VCaP (cell line): ENCODE results near the gene ARSI.

Experiments used
- H3K27ac ChIP-seq: fragments of 450-650 bp; 2 replicates; pipeline ENCODE4 v1.5.1; 2017
- TF ChIP-seq, protein P1 (sequence below): fragments of 450-650 bp; conservative IDR thresholded peaks from 2 replicates; pipeline ENCODE4 v1.5.1; 2017; ENCODE audit warnings: mild to moderate bottlenecking, moderate library complexity

Gene ARSI

DNA sequence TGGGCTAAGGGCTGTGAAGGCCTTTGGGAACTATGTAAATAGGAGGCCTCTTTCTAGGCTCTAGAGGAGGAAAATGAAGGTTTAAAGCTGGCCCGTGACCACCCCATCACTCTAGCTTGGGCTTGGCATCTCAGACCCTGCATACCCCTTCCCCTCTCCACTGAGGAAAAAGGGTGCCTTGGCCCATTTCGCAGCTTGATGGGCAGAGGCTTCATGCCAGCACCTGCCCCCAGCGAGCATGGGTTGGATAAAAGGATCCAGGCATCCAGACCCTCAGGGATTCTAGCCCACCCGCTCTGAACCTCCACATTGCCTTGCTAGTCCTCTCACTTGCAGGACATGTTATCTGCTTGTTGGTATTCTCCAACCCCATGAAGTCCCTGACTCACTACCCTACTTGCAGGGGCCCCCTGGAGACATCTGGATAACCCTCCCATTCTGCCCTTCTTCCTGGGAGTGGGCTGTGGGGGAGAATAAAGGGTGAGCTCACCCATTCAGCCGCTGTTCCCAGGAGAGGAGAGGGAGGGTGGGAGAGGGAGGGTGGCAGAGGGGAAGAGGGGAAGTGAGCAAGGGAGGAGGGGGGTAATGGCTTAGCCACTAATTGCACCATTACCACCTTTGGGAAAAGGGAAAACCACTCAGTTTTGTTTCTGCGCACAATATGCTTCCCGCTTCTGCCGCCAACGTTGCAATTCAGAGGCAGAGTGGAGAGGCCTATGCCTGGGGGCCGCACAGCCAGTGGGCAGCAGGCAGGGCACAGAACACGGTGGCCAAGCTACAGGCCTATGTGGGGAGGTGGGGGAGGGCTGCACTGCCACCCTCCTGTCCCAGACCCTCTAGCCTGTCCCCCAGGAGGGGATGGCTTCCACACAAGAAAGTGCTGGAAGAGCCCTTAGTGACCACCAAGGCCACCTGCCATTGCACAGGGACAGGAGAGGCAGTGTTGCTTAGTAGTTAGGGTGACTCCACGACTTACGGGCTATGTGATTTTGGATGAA is 11.0 kb downstream of the ARSI start:
- TF ChIP-seq, protein P1, sequence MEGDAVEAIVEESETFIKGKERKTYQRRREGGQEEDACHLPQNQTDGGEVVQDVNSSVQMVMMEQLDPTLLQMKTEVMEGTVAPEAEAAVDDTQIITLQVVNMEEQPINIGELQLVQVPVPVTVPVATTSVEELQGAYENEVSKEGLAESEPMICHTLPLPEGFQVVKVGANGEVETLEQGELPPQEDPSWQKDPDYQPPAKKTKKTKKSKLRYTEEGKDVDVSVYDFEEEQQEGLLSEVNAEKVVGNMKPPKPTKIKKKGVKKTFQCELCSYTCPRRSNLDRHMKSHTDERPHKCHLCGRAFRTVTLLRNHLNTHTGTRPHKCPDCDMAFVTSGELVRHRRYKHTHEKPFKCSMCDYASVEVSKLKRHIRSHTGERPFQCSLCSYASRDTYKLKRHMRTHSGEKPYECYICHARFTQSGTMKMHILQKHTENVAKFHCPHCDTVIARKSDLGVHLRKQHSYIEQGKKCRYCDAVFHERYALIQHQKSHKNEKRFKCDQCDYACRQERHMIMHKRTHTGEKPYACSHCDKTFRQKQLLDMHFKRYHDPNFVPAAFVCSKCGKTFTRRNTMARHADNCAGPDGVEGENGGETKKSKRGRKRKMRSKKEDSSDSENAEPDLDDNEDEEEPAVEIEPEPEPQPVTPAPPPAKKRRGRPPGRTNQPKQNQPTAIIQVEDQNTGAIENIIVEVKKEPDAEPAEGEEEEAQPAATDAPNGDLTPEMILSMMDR, result no peak
- no peak overlapping the region for H3K27ac ChIP-seq

DNA sequence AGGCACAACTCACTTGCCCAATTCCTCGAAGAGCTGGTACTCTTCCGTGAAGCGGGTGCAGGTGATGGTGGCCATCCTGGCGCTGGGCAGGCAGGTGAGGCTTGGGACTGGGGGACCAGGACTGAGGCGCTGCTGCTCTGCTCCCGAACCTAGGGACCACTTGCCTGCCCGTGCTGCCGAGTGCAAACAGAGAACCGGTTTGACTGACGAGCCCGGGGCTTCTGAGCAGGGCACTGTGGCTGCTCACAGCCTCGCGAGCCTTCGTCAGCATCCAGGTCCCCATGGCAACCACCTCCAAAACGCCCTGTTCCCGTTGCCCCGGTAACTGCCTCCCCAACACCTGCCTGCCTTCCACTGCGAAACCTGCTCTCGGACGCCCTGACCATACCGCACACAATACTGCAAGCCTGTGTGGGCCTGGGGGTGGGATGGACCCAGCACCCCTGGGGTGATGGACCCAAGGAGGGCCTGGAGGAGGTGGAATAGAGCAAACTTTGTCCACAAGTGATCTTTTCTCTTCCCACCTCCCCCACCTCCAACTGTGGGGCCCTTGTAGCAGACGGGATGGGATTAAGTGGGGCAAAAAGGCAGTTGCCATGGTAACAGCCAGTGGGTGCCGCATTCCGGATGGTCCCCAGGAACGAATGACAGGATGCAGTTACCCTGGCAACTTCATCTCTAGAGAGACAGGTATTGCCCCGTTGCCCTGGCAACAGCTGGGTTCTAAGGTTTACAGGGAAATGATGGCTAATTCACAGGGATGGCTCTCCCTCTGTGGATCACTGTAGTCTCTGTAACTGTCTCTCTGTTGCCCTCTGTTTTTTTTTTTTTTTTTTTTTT is 12.9 kb downstream of the ARSI start, which contains the start of gene CAMK2A:
Gene CAMK2A (minus strand): TSS at position 223 of the 840 bp plus-strand sequence. CDS start 148 bp downstream, at position 75.
- no peak within 1 kb of the TSS for H3K27ac ChIP-seq
- TF ChIP-seq, protein P1, result no peak

DNA sequence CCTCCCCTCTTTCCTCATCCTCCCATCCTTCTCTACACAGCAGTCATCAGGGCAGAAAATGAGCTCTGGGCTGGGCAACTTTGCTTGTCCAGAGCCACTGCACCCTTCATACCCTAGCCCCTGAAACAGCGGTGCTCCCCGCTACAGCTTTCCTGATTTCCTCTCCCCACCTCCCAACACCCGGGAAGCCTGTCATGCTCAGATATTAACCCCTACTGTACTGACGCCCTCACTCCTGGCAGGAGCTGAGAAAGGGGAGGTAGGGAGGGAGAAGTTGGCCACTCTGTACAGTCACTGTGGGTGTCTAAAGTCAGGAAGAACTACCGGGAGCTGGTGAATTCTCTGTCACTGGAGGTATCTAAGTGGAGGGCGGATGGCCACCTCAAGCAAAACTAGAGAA is 13.9 kb downstream of the ARSI start:
- no peak overlapping the region for H3K27ac ChIP-seq
- TF ChIP-seq, protein P1, result no peak

DNA sequence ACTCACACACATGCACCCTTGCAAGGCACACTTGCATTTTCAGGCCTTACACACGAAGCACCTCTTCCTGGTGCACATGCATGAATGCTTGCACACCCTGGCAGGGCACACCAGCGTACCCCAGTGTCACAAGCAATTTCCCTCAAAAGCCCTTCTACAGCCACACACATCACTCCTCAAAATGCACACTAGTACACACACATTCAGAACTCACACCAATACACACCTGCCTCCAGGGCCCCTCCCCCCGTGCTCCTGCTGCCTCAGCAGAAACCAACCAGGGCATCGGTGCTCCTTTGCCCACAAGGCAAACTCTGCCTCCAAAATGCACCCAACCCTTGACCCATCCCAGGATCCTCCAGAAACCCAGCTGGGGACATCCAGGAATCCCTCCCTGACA is 14.3 kb downstream of the ARSI start:
- TF ChIP-seq, protein P1, result no peak

DNA sequence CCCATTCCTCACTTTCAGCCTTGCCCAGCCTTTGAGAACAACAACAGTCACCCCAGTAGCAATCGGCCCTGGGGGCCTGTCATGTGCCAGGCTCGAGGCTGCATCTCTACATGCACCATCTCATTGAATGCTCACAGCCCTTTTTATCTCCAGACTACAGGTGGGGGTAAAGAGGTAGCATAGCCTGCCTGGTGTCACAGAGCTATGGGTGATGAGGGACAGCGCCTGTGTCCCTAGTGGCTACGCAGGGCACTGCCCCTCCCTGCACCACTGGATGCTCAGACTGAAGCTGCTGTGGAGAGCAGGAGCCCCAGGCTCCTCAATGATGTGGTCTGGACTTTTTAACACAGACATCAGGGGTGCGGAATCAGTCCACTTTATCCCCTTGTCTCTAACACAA is 15.9 kb downstream of the ARSI start:
- TF ChIP-seq, protein P1, result peak; percentile 55
- no peak overlapping the region for H3K27ac ChIP-seq

More for the DNA sequence above, 14.3 kb downstream of the ARSI start:
- no peak overlapping the region for H3K27ac ChIP-seq

DNA sequence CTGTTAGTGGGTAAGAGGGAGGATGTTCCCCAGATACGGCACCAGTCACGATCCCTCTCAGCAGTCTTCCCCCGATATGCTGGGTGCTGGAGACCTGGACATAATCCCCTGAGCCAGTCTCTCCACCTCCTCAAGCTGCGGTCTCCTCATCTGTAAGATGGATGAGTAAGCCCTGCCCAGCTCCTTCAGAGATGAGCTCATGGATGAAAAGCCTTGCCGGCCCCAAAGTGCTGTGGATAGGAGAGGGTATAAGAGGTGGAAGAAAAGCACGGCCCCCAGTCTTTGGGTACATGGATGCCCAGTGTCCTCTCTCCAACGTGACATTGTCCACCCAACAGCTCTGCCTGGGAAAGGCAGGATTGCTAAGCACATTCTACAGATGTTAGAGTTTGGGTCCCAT is 17.6 kb downstream of the ARSI start:
- no peak overlapping the region for H3K27ac ChIP-seq
- TF ChIP-seq, protein P1, result no peak

DNA sequence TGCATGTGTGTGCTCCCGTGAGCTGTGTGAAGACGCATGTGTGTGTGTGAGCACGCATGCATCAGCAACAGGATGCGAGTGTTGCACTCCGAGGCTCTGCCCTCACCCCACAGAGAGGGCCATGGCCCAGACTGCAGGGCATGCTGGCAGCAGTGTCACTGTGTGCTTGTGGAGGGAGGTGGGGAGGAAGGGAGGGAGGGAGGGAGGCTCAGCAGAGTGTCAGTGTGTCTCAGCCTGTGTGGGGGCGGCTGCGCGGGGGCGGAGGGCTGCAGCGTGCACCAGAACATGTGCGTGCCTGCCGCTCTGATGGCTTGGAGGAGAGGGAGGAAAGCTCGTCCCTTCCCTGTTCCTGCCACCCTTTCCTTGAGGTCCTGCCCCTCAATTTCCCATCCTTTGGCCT is 18.4 kb downstream of the ARSI start:
- TF ChIP-seq, protein P1, result no peak
- H3K27ac ChIP-seq, result no peak overlapping the region
